ENCODE results near the gene SPIN4. TPM values are rescaled to one million over a fixed set of nuclear protein-coding genes. Genes with fewer than 3 reads are reported as not detected.

SPIN4 gene
- total and polyA plus RNA-seq, 10 of the 15 experiments (the other 5 are each of a cell fraction or from before 2014, with no cell fraction given): 3.3 to 17.0 (median 7.7) TPM

GRCh38 chrX:63350941-63351616, at the start of gene SPIN4 (continued):
- TF ChIP-seq SREBF1 (IDR thresholded peaks at IDR 0.05; ENCODE audit: low read length): no peak
- TF ChIP-seq RELB (IDR thresholded peaks at IDR 0.05; ENCODE audit: low read depth): no peak
- no peak for TF ChIP-seq STAT1 (conservative IDR thresholded peaks at IDR 0.05)
- TF ChIP-seq, protein P1, sequence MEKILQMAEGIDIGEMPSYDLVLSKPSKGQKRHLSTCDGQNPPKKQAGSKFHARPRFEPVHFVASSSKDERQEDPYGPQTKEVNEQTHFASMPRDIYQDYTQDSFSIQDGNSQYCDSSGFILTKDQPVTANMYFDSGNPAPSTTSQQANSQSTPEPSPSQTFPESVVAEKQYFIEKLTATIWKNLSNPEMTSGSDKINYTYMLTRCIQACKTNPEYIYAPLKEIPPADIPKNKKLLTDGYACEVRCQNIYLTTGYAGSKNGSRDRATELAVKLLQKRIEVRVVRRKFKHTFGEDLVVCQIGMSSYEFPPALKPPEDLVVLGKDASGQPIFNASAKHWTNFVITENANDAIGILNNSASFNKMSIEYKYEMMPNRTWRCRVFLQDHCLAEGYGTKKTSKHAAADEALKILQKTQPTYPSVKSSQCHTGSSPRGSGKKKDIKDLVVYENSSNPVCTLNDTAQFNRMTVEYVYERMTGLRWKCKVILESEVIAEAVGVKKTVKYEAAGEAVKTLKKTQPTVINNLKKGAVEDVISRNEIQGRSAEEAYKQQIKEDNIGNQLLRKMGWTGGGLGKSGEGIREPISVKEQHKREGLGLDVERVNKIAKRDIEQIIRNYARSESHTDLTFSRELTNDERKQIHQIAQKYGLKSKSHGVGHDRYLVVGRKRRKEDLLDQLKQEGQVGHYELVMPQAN (conservative IDR thresholded peaks at IDR 0.05): no peak
- TF ChIP-seq SPI1 (IDR thresholded peaks at IDR 0.05; ENCODE audit: borderline replicate concordance, insufficient read depth, low read depth, low read length): no peak
- TF ChIP-seq NFIC (IDR thresholded peaks at IDR 0.05; ENCODE audit: low read depth, low read length): no peak
- no peak for TF ChIP-seq IRF4 (IDR thresholded peaks at IDR 0.05; ENCODE audit: low read depth, low read length)
- TF ChIP-seq, protein P2, sequence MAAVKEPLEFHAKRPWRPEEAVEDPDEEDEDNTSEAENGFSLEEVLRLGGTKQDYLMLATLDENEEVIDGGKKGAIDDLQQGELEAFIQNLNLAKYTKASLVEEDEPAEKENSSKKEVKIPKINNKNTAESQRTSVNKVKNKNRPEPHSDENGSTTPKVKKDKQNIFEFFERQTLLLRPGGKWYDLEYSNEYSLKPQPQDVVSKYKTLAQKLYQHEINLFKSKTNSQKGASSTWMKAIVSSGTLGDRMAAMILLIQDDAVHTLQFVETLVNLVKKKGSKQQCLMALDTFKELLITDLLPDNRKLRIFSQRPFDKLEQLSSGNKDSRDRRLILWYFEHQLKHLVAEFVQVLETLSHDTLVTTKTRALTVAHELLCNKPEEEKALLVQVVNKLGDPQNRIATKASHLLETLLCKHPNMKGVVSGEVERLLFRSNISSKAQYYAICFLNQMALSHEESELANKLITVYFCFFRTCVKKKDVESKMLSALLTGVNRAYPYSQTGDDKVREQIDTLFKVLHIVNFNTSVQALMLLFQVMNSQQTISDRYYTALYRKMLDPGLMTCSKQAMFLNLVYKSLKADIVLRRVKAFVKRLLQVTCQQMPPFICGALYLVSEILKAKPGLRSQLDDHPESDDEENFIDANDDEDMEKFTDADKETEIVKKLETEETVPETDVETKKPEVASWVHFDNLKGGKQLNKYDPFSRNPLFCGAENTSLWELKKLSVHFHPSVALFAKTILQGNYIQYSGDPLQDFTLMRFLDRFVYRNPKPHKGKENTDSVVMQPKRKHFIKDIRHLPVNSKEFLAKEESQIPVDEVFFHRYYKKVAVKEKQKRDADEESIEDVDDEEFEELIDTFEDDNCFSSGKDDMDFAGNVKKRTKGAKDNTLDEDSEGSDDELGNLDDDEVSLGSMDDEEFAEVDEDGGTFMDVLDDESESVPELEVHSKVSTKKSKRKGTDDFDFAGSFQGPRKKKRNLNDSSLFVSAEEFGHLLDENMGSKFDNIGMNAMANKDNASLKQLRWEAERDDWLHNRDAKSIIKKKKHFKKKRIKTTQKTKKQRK (IDR thresholded peaks at IDR 0.05; ENCODE audit: low read depth, low read length): no peak
- TF ChIP-seq IKZF2 (IDR thresholded peaks at IDR 0.05): 0 out of 4 replicates have a peak, but pooled peaks have one; percentile 13 to 24
- no peak for TF ChIP-seq CEBPB (IDR thresholded peaks at IDR 0.05; ENCODE audit: borderline replicate concordance in 1 of 2, low read depth in 2 of 2, low read length in 2 of 2)
- TF ChIP-seq PRDM15 (CRISPR knock-in tag; IDR thresholded peaks at IDR 0.05): no peak
- no peak for TF ChIP-seq KLF5 (IDR thresholded peaks at IDR 0.05; ENCODE audit: partially characterized antibody)
- TF ChIP-seq RELA (IDR thresholded peaks at IDR 0.05; ENCODE audit: borderline replicate concordance, partially characterized antibody): no peak
- no peak for TF ChIP-seq GABPA (IDR thresholded peaks at IDR 0.05; ENCODE audit: low read depth)
- TF ChIP-seq MLLT1 (IDR thresholded peaks at IDR 0.05): no peak
- no peak for TF ChIP-seq DPF2 (IDR thresholded peaks at IDR 0.05)
- TF ChIP-seq MTA3 (IDR thresholded peaks at IDR 0.05; ENCODE audit: borderline replicate concordance, low read length): no peak
- no peak for TF ChIP-seq SMC3 (IDR thresholded peaks at IDR 0.05; ENCODE audit: borderline replicate concordance, low read length)

All from GM12878 (cell line).